OCI-LY1 (cell line): ENCODE data around the gene TCEAL3.

Experiments used
- H2AFZ ChIP-seq: fragments of 200-600 bp; sonication (generic), shearing (Covaris generic); 2 replicates; pipeline ENCODE4 v1.6.0; 2014; ENCODE audit warnings: antibody characterized with exemption, mild to moderate bottlenecking, low read length
- H3F3A ChIP-seq: fragments of 200-600 bp; sonication (generic), shearing (Covaris generic); 2 replicates; pipeline ENCODE4 v1.6.0; 2014; ENCODE audit warnings: mild to moderate bottlenecking, antibody characterized with exemption, low read length, moderate library complexity; ENCODE audit not compliant: insufficient read depth
- H3K27ac ChIP-seq: fragments of 200-600 bp; sonication (generic); 2 replicates; pipeline ENCODE4 v1.5.1; 2014; ENCODE audit warnings: low read length, mixed run types, mild to moderate bottlenecking, low read depth; ENCODE audit not compliant: poor library complexity, severe bottlenecking
- H3K27me3 ChIP-seq: fragments of 200-600 bp; sonication (generic); 2 replicates; pipeline ENCODE4 v1.6.0; 2014; ENCODE audit warnings: antibody characterized with exemption, mild to moderate bottlenecking, low read length, moderate library complexity; ENCODE audit not compliant: insufficient read depth
- H3K36me3 ChIP-seq: fragments of 200-600 bp; sonication (generic); 2 replicates; pipeline ENCODE4 v1.6.1; 2014; ENCODE audit warnings: mild to moderate bottlenecking, antibody characterized with exemption, low read length, moderate library complexity, mixed read lengths; ENCODE audit not compliant: insufficient read depth
- H3K4me1 ChIP-seq: fragments of 200-600 bp; sonication (generic); 2 replicates; pipeline ENCODE4 v1.5.1; 2014; ENCODE audit warnings: mild to moderate bottlenecking, low read length, moderate library complexity; ENCODE audit not compliant: insufficient read depth, severe bottlenecking
- H3K4me2 ChIP-seq: fragments of 200-600 bp; sonication (generic), shearing (Covaris generic); 2 replicates; pipeline ENCODE4 v1.6.1; 2014; ENCODE audit warnings: low read length
- H3K4me3 ChIP-seq: fragments of 200-600 bp; sonication (generic); 2 replicates; pipeline ENCODE4 v1.5.1; 2014; ENCODE audit warnings: low read length, low read depth, mild to moderate bottlenecking, mixed read lengths; ENCODE audit not compliant: poor library complexity, severe bottlenecking
- H3K79me2 ChIP-seq: fragments of 200-600 bp; shearing (Covaris generic); 2 replicates; pipeline ENCODE4 v1.6.1; 2016; ENCODE audit warnings: mixed run types, low read length, mixed read lengths; ENCODE audit not compliant: insufficient read depth
- H3K9ac ChIP-seq: fragments of 200-600 bp; sonication (generic), shearing (Covaris generic); 2 replicates; pipeline ENCODE4 v1.6.1; 2014; ENCODE audit warnings: mild to moderate bottlenecking, low read length, mixed read lengths
- H3K9me2 ChIP-seq: fragments of 200-600 bp; sonication (generic), shearing (Covaris generic); 2 replicates; pipeline ENCODE4 v1.6.1; 2014; ENCODE audit warnings: low read depth, mild to moderate bottlenecking, low read length, mixed read lengths
- H3K9me3 ChIP-seq: fragments of 200-600 bp; shearing (Covaris generic); 2 replicates; pipeline ENCODE4 v1.6.1; 2014; ENCODE audit warnings: low read length, mixed read lengths
- H4K20me1 ChIP-seq: fragments of 200-600 bp; sonication (generic), shearing (Covaris generic); 2 replicates; pipeline ENCODE4 v1.6.0; 2016; ENCODE audit warnings: mild to moderate bottlenecking, low read length; ENCODE audit not compliant: insufficient read depth
- CTCF ChIP-seq: fragments of 200-600 bp; sonication (generic), shearing (Covaris generic); IDR thresholded peaks from 2 replicates; pipeline ENCODE4 v1.5.1; 2017; ENCODE audit warnings: mild to moderate bottlenecking, antibody characterized with exemption, low read length, moderate library complexity, mixed read lengths
- EZH2 ChIP-seq: fragments of 200-600 bp; sonication (generic), shearing (Covaris generic); IDR thresholded peaks from 2 replicates; pipeline ENCODE4 v1.8.0; 2017; ENCODE audit warnings: borderline replicate concordance, mixed run types, mild to moderate bottlenecking, antibody characterized with exemption, low read length, moderate library complexity, mixed read lengths

TCEAL3 gene

GRCh38 chrX:103607364-103608305 is at the start of gene TCEAL3:
Gene TCEAL3, plus strand, starts transcription at chrX:103607963. Its CDS starts 1,102 bp downstream, at chrX:103609065.
- Histone ChIP-seq H3K9me3 (no peaks in the 10 kb centered on the region), H3K36me3 (no peaks in the 10 kb centered on the region), H3K27ac (no peak within 1 kb of the TSS), H3K4me2 (no peak within 1 kb of the TSS; the same call in 1 of the 2 replicates), H3K27me3 (no peaks in the 10 kb centered on the region), H3K9ac (no peak within 1 kb of the TSS), H3K4me3 (peak within 1 kb of the TSS; percentile 25), H2AFZ (no peak within 1 kb of the TSS), H3F3A (no peaks in the 10 kb centered on the region), H3K4me1 (no peaks in the 10 kb centered on the region), H3K9me2 (no peaks in the 10 kb centered on the region), H3K79me2 (no peaks in the 10 kb centered on the region), H4K20me1 (no peaks in the 10 kb centered on the region)
- TF ChIP-seq CTCF (no peak), EZH2 (no peak)

- no peaks in the 10 kb centered on the region for H3F3A ChIP-seq
- no peak overlapping the region for H3K4me3 ChIP-seq
- no peaks in the 10 kb centered on the region for H3K36me3 ChIP-seq
- no peaks in the 10 kb centered on the region for H4K20me1 ChIP-seq
- no peaks in the 10 kb centered on the region for H3K79me2 ChIP-seq
- H3K27me3 ChIP-seq = no peaks in the 10 kb centered on the region
- H3K4me2 ChIP-seq = no peak overlapping the region
- H3K4me1 ChIP-seq = no peaks in the 10 kb centered on the region
- no peak overlapping the region for H3K27ac ChIP-seq
- TF ChIP-seq CTCF (no peak), EZH2 (no peak)
- no peak overlapping the region for H3K9ac ChIP-seq
- no peaks in the 10 kb centered on the region for H3K9me3 ChIP-seq
- H2AFZ ChIP-seq = no peak overlapping the region
- no peaks in the 10 kb centered on the region for H3K9me2 ChIP-seq
Observed at GRCh38 chrX:103560256-103560655, 47.5 kb upstream of the TCEAL3 start.

- H3K4me2 ChIP-seq = no peak overlapping the region
- no peaks in the 10 kb centered on the region for H3K36me3 ChIP-seq
- H3F3A ChIP-seq = no peaks in the 10 kb centered on the region
- H3K79me2 ChIP-seq = no peaks in the 10 kb centered on the region
- TF ChIP-seq EZH2 (no peak), CTCF (no peak)
- no peak overlapping the region for H3K27ac ChIP-seq
- no peaks in the 10 kb centered on the region for H4K20me1 ChIP-seq
- no peak overlapping the region for H3K9ac ChIP-seq
- no peaks in the 10 kb centered on the region for H3K4me1 ChIP-seq
- H3K9me3 ChIP-seq = no peaks in the 10 kb centered on the region
- no peaks in the 10 kb centered on the region for H3K27me3 ChIP-seq
- no peaks in the 10 kb centered on the region for H3K9me2 ChIP-seq
- no peak overlapping the region for H2AFZ ChIP-seq
- no peak overlapping the region for H3K4me3 ChIP-seq
Observed at GRCh38 chrX:103562801-103563200, 45.0 kb upstream of the TCEAL3 start.
